Measurements from ENCODE around the gene EML1.

DNA sequence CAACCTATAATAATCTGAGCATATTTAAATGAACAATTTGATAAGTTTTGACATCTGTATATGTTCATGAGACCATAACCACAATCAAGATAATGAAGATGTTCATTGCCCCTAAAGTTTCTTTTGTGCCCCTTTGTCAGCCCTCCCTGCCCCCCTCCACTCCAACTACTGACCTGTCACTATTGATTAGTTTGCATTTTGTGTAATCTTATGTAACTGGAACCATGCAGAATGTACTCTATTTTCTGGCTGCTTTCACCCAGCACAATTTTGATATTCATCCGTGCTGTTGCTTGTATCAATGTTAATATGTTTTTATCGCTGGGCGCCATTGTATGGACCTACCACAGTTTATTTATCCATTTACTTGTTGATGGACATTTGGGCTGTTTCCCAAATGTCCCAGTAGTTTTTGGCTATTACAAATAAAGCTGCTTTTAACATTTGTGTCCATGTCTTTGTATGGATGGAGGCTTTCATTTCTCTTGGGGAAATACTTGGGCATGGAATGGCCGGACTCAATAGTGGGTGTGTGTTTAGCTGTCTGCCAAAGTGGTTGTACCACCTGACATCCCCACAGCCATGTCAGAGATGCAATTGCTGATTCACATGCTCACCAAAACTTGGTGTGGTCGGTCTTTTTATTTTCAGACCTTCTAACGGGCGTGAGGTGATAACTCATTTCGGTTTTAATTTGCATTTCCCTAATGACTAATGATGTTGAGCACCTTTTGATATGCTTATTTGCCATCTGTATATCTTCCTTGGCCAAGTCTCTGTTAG, 38.9 kb downstream of the EML1 start:
- TF ChIP-seq, protein P1, sequence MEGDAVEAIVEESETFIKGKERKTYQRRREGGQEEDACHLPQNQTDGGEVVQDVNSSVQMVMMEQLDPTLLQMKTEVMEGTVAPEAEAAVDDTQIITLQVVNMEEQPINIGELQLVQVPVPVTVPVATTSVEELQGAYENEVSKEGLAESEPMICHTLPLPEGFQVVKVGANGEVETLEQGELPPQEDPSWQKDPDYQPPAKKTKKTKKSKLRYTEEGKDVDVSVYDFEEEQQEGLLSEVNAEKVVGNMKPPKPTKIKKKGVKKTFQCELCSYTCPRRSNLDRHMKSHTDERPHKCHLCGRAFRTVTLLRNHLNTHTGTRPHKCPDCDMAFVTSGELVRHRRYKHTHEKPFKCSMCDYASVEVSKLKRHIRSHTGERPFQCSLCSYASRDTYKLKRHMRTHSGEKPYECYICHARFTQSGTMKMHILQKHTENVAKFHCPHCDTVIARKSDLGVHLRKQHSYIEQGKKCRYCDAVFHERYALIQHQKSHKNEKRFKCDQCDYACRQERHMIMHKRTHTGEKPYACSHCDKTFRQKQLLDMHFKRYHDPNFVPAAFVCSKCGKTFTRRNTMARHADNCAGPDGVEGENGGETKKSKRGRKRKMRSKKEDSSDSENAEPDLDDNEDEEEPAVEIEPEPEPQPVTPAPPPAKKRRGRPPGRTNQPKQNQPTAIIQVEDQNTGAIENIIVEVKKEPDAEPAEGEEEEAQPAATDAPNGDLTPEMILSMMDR (CRISPR knock-in tag; IDR thresholded peaks at IDR 0.05): no peak
- TF ChIP-seq, protein P2, sequence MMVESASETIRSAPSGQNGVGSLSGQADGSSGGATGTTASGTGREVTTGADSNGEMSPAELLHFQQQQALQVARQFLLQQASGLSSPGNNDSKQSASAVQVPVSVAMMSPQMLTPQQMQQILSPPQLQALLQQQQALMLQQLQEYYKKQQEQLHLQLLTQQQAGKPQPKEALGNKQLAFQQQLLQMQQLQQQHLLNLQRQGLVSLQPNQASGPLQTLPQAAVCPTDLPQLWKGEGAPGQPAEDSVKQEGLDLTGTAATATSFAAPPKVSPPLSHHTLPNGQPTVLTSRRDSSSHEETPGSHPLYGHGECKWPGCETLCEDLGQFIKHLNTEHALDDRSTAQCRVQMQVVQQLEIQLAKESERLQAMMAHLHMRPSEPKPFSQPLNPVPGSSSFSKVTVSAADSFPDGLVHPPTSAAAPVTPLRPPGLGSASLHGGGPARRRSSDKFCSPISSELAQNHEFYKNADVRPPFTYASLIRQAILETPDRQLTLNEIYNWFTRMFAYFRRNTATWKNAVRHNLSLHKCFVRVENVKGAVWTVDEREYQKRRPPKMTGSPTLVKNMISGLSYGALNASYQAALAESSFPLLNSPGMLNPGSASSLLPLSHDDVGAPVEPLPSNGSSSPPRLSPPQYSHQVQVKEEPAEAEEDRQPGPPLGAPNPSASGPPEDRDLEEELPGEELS (CRISPR knock-in tag; IDR thresholded peaks at IDR 0.05): no peak
- no peak for TF ChIP-seq ZNF354B (CRISPR knock-in tag; IDR thresholded peaks at IDR 0.05)
- TF ChIP-seq ZNF510 (CRISPR knock-in tag; IDR thresholded peaks at IDR 0.05; ENCODE audit: low read depth): no peak
